GM12801 (cell line): ENCODE measurements around the gene MBD4.

Experiments
- TF ChIP-seq, protein P1 (sequence below): IDR thresholded peaks from one replicate; pipeline ENCODE4 v1.5.1; 2011; ENCODE audit warnings: control low read depth; ENCODE audit not compliant: insufficient read length; ENCODE audit errors: extremely low read depth

MBD4 gene

DNA sequence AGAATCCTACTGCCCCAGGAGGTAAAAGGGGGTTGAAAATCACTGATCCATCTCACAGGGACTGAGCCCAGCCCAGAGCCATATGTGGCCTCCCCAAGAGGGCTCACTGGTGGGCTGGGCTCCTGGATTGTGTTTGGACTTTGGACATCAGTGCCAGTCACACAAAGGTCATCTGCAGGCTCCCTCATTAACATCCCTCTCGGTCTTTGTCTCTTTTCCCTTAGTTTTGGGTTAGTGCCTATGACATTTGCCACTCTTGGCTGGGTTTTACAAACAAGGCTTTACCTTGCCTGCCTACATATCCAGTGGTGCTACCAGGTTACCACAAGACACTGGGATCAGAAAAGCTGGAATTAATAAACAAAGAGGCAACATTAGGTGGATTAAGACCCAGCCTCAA is 28.2 kb upstream of the MBD4 start:
- TF ChIP-seq, protein P1, sequence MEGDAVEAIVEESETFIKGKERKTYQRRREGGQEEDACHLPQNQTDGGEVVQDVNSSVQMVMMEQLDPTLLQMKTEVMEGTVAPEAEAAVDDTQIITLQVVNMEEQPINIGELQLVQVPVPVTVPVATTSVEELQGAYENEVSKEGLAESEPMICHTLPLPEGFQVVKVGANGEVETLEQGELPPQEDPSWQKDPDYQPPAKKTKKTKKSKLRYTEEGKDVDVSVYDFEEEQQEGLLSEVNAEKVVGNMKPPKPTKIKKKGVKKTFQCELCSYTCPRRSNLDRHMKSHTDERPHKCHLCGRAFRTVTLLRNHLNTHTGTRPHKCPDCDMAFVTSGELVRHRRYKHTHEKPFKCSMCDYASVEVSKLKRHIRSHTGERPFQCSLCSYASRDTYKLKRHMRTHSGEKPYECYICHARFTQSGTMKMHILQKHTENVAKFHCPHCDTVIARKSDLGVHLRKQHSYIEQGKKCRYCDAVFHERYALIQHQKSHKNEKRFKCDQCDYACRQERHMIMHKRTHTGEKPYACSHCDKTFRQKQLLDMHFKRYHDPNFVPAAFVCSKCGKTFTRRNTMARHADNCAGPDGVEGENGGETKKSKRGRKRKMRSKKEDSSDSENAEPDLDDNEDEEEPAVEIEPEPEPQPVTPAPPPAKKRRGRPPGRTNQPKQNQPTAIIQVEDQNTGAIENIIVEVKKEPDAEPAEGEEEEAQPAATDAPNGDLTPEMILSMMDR, result no peak

DNA sequence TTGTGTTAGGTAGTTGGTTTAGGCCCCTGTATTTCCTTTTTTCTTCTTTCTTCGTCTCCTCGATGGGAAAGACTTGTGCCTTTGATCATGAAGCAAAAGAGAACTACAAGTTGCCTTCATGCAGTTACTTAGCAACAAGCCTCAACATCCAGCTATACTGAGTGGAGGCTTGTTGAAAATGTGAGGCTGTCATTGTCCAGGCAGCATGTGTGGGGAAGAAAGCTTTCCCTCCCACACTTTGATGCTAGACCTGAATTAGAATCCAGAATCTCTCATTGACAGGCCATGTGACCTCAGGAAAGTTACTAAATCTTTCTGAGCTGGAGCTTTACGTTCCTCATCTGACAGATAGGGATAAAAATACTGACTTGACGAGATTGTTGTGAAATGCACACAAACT is 24.0 kb upstream of the MBD4 start:
- TF ChIP-seq, protein P1, result no peak

DNA sequence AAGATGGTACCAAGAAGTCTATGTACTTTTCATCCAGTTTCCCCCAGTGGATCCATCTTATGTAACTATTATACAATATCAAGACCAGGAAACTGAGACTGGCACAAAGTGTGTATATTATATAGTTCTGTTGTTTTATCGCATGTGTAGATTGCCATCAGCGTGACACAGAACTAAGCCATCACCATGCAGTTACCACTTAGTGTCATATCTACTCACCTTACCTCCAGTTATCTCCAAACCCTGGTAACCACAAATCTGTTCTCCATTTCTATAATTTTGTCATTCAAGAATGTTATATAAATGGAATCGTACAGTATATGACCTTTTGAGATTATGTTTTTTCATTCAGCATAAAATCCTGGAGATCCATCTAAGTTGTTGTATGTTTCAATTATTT is 23.3 kb upstream of the MBD4 start:
- TF ChIP-seq, protein P1, result no peak

DNA sequence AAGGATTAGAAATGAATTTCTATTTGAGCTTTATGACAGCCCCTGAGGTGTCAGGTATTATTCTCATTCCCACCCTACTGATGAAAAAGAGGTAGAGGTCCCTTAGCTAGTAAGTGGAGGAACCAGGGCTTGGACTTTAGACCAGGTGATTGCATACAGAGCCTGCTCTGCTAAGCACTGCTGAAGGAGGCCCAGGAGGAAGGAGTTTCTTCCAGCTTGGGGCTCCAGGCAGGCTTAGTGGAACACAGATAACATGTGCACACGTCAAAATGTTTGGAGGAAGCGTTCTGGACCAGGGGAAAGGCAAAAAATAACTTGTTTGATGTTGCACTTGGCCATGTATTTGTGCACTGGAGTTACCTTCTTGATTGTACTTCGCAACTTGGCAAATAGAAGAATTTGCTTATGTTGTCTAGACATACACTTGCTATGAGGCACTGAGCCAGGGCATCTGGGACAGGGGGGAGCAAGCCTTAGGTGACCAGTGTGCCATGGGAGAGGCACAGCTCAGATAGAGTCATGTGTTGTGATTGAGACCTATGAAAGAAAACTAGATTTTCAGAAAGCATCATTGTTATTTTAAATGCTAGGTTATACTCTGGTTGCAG is 22.7 kb upstream of the MBD4 start:
- TF ChIP-seq, protein P1, result no peak

DNA sequence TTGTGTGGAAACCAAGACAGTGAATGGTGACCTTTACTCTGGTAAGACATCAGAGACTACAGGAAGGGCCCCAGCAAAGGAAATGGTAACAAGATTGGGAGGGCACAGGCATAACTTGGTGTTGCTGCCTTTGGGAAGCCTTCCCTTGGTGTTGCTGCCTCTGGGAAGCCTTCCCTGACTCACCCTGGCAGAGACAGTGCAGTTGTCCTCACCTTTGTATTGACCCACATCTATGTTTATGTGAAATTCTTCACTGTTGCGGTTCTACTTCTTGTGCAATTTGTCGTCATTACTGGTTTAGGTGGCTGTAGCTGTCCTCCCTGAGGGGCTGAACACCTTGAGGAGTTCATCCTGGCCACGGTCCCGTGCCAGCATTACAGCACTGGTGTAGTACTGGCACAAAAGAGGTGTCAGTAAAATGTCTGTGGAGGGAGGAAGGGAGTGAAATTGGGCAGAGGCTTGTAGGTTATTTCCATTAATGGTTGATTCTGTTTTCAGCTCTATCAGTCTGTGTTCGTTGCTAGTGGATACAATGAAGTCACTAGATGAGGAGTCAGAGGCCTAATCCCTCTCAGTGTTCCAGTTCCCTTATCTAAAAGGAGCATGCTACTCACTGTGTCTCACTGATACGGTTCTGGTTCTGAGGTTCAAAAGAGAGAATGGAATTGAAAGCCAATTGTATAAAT is 21.9 kb upstream of the MBD4 start:
- TF ChIP-seq, protein P1, result no peak

DNA sequence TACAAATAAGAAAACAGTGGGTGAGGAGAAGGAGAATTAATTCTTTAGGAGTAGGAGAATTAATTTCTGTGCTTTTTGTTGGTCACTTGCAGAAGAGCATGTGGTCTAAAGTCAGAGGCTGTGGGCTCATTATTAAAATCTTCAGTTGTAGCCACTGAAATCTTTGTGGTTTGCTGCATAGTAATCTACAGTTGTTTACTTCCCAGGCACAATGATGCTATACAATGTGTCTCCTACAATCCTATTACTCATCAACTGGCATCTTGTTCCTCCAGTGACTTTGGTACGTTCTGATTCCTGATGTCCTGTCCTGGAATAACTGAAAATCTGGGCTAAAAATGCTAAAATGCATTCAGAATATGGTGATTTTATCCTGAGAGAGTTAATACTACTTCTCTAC is 21.3 kb upstream of the MBD4 start:
- TF ChIP-seq, protein P1, result no peak

DNA sequence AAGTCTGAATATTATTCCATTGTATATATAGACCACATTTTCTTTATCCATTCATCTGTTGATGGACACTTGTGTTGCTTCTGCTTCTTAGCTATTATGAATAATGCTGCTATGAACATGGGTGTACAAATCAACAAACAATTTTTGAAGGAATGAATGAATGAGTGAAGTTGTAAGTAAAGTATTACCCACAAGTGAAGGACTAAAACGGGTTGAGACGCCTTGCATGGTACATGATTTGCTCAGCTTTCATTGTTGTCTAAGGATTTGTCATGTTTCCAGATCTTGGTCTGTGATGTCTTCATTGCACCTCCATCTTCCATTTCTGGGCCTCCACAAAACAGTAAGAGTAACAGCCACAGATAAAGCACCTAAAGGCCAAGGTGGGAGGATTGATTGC is 20.8 kb upstream of the MBD4 start:
- TF ChIP-seq, protein P1, result no peak
